ENCODE results near the gene PIK3C3.
"Not testable (repeated sequence)": the region's sequence is repeated elsewhere in the genome, so short reads cannot be mapped to it uniquely, and the experiment has no call there.

The PIK3C3 gene

GRCh38 chr18:42025491-42025890 is 70.5 kb downstream of the PIK3C3 start:
- TF ChIP-seq POLR2A (IDR thresholded peaks at IDR 0.05; ENCODE audit: low read depth, low read length), result no peak
- no peak for FAIRE-seq
- DNase-seq (ENCODE audit: insufficient read length, low spot score), result no peak

GRCh38 chr18:42025974-42026625 is 71.1 kb downstream of the PIK3C3 start:
- DNase-seq (ENCODE audit: insufficient read length, low spot score) (no peak), FAIRE-seq (no peak)
- no peak for TF ChIP-seq POLR2A (IDR thresholded peaks at IDR 0.05; ENCODE audit: low read depth, low read length)

- FAIRE-seq (peak; percentile 55), DNase-seq (ENCODE audit: insufficient read length, low spot score) (no peak)
- no peak for TF ChIP-seq POLR2A (IDR thresholded peaks at IDR 0.05; ENCODE audit: low read depth, low read length)
Observed at GRCh38 chr18:42028247-42028832, 73.3 kb downstream of the PIK3C3 start.

GRCh38 chr18:42029092-42029491 is 74.1 kb downstream of the PIK3C3 start:
- no peak for FAIRE-seq
- no peak for TF ChIP-seq POLR2A (IDR thresholded peaks at IDR 0.05; ENCODE audit: low read depth, low read length)

GRCh38 chr18:42030586-42031182 is 75.7 kb downstream of the PIK3C3 start:
- FAIRE-seq (no peak), DNase-seq (ENCODE audit: insufficient read length, low spot score) (no peak)
- TF ChIP-seq POLR2A (IDR thresholded peaks at IDR 0.05; ENCODE audit: low read depth, low read length), result no peak

More at GRCh38 chr18:42029092-42029491, 74.1 kb downstream of the PIK3C3 start:
- no peak for DNase-seq (ENCODE audit: insufficient read length, low spot score)

- no peak for TF ChIP-seq POLR2A (IDR thresholded peaks at IDR 0.05; ENCODE audit: low read depth, low read length)
- FAIRE-seq (no peak), DNase-seq (ENCODE audit: insufficient read length, low spot score) (no peak)
Observed at GRCh38 chr18:42032447-42032846, 77.4 kb downstream of the PIK3C3 start.

GRCh38 chr18:42033137-42033810 is 78.2 kb downstream of the PIK3C3 start:
- DNase-seq (ENCODE audit: insufficient read length, low spot score), result no peak
- TF ChIP-seq POLR2A (IDR thresholded peaks at IDR 0.05; ENCODE audit: low read depth, low read length), result no peak
- FAIRE-seq, result no peak

- DNase-seq (ENCODE audit: insufficient read length, low spot score), result no peak
- TF ChIP-seq POLR2A (IDR thresholded peaks at IDR 0.05; ENCODE audit: low read depth, low read length), result no peak
- no peak for FAIRE-seq
Observed at GRCh38 chr18:42038936-42039335, 83.9 kb downstream of the PIK3C3 start.

- no peak for FAIRE-seq
- no peak for DNase-seq (ENCODE audit: insufficient read length, low spot score)
- TF ChIP-seq POLR2A (IDR thresholded peaks at IDR 0.05; ENCODE audit: low read depth, low read length), result no peak
Observed at GRCh38 chr18:42039396-42039795, 84.4 kb downstream of the PIK3C3 start.

GRCh38 chr18:42041793-42042192 is 86.8 kb downstream of the PIK3C3 start:
- DNase-seq (ENCODE audit: insufficient read length, low spot score) (no peak), FAIRE-seq (no peak)
- no peak for TF ChIP-seq POLR2A (IDR thresholded peaks at IDR 0.05; ENCODE audit: low read depth, low read length)

GRCh38 chr18:42045346-42045745 is 90.3 kb downstream of the PIK3C3 start:
- FAIRE-seq (no peak), DNase-seq (ENCODE audit: insufficient read length, low spot score) (no peak)
- TF ChIP-seq POLR2A (IDR thresholded peaks at IDR 0.05; ENCODE audit: low read depth, low read length), result no peak

GRCh38 chr18:42047721-42048120 is 92.7 kb downstream of the PIK3C3 start:
- peak; percentile 36 for FAIRE-seq
- TF ChIP-seq POLR2A (IDR thresholded peaks at IDR 0.05; ENCODE audit: low read depth, low read length), result no peak
- no peak for DNase-seq (ENCODE audit: insufficient read length, low spot score)

GRCh38 chr18:42048158-42048557 is 93.1 kb downstream of the PIK3C3 start:
- FAIRE-seq (peak; percentile 89), DNase-seq (ENCODE audit: insufficient read length, low spot score) (no peak)
- TF ChIP-seq POLR2A (IDR thresholded peaks at IDR 0.05; ENCODE audit: low read depth, low read length), result no peak

GRCh38 chr18:42049536-42049935 is 94.5 kb downstream of the PIK3C3 start:
- not testable (repeated sequence) for FAIRE-seq; DNase-seq (ENCODE audit: insufficient read length, low spot score)

All from H54 (cell line).